ENCODE measurements around the gene EHD3.
"Not testable (repeated sequence)": the region's sequence is repeated elsewhere in the genome, so short reads cannot be mapped to it uniquely, and the experiment has no call there.

The EHD3 gene

GRCh38 chr2:31274401-31275075, 40.6 kb downstream of the EHD3 start:
- ATAC-seq (no peak), DNase-seq (no peak)
- Mint-ChIP-seq H3K4me1 (no peaks in the 10 kb centered on the region), H3K27me3 (peaks cover 26% of the 10 kb centered on the region), H3K4me3 (no peak overlapping the region), H3K27ac (peak overlapping the region in 1 of 2 donors; percentile 1), H3K9me3 (no peaks in the 10 kb centered on the region)

DNA sequence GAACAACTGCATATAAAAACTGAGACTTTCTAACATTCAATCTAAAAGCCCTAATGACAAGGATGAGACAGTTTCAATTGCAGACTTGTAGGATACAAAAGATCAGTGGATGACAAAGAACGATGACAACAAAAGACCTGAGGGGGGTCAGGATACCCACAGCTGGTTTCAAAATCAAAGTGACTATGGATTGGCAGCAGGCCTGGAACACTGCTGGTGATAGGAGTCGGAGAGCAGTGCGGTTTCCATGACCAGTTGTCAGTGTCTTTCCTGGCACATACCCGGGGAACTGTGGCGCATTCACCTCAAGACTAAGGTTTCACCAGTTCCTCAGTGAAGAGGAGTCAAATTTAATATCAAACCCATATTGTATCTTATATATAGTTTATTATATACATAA, 42.0 kb downstream of the EHD3 start:
- no peak for ATAC-seq
- H3K9me3 Mint-ChIP-seq = no peaks in the 10 kb centered on the region
- no peak overlapping the region for H3K4me3 Mint-ChIP-seq
- H3K27me3 Mint-ChIP-seq = peaks cover 26% of the 10 kb centered on the region
- H3K4me1 Mint-ChIP-seq = no peaks in the 10 kb centered on the region
- DNase-seq = no peak
- no peak overlapping the region for H3K27ac Mint-ChIP-seq

- no peak for ATAC-seq
- H3K4me1 Mint-ChIP-seq = no peaks in the 10 kb centered on the region
- no peak for DNase-seq
- peak overlapping the region in 1 of 2 donors; percentile 60 for H3K27ac Mint-ChIP-seq
- peaks cover 26% of the 10 kb centered on the region for H3K27me3 Mint-ChIP-seq
- H3K9me3 Mint-ChIP-seq = no peaks in the 10 kb centered on the region
- no peak overlapping the region for H3K4me3 Mint-ChIP-seq
Measured at GRCh38 chr2:31277621-31278020, 43.7 kb downstream of the EHD3 start.

GRCh38 chr2:31282634-31283033, 48.7 kb downstream of the EHD3 start:
- Mint-ChIP-seq H3K4me1 (no peaks in the 10 kb centered on the region), H3K27me3 (peaks cover 6% of the 10 kb centered on the region), H3K4me3 (no peak overlapping the region), H3K9me3 (no peaks in the 10 kb centered on the region), H3K27ac (no peak overlapping the region)
- ATAC-seq = no peak
- DNase-seq = no peak

GRCh38 chr2:31283193-31283919, 49.4 kb downstream of the EHD3 start:
- not testable (repeated sequence) for H3K27me3 Mint-ChIP-seq, H3K9me3 Mint-ChIP-seq, ATAC-seq, H3K4me1 Mint-ChIP-seq, H3K4me3 Mint-ChIP-seq, DNase-seq
- peak overlapping the region in 1 of 2 donors; percentile 89 for H3K27ac Mint-ChIP-seq

GRCh38 chr2:31284107-31284506, 50.2 kb downstream of the EHD3 start:
- ATAC-seq (no peak), DNase-seq (no peak)
- no peaks in the 10 kb centered on the region for H3K9me3 Mint-ChIP-seq
- no peak overlapping the region for H3K4me3 Mint-ChIP-seq
- H3K27ac Mint-ChIP-seq = no peak overlapping the region
- H3K4me1 Mint-ChIP-seq = no peaks in the 10 kb centered on the region
- H3K27me3 Mint-ChIP-seq = peaks cover 3% of the 10 kb centered on the region

DNA sequence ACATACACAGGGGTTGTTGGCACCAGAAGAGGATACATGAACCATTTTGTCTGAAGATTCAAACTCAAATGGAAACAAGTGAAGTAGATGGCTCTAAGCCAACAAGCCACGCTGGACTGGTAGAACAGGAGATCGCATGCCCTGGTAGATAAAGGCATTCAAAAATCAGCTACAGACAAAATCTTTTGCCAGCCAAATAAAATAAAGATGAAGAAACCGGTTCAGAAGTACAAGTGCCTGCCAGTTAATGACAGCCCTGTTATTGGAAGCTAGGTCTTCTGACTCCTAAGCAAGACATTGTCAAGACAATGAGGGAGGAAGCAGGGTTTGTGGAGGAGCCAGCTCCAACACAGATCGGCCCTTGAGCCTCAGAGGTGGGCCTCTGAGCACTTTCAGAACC, 52.3 kb downstream of the EHD3 start:
- no peak overlapping the region for H3K4me3 Mint-ChIP-seq
- DNase-seq (no peak), ATAC-seq (no peak)
- no peak overlapping the region for H3K27ac Mint-ChIP-seq
- no peaks in the 10 kb centered on the region for H3K9me3 Mint-ChIP-seq
- H3K4me1 Mint-ChIP-seq = no peaks in the 10 kb centered on the region
- no peaks in the 10 kb centered on the region for H3K27me3 Mint-ChIP-seq

- Mint-ChIP-seq H3K27me3 (no peaks in the 10 kb centered on the region), H3K27ac (no peak overlapping the region), H3K4me1 (no peaks in the 10 kb centered on the region), H3K4me3 (no peak overlapping the region), H3K9me3 (no peaks in the 10 kb centered on the region)
- DNase-seq = no peak
- ATAC-seq = no peak
Measured at GRCh38 chr2:31286961-31287550, 53.1 kb downstream of the EHD3 start.

DNA sequence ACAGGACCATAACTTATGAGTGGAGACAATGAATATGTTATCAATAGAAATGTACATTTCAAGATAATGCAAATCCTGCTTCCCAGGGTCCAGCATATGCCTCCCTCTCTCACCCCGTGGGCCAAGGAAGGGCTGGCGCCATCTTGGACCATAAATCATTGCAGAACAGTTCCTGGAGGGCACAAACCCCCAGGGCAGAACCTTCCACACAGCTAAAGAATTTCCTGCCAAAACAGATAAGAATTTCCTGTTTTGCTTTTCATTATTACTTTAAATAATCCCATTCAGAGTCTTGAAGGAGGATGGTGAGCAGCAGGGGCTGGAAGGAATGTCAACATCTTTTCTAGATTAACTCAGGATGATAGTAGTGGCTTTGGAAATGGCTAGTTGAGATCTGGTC, 53.7 kb downstream of the EHD3 start:
- Mint-ChIP-seq H3K9me3 (no peaks in the 10 kb centered on the region), H3K4me3 (no peak overlapping the region), H3K27me3 (no peaks in the 10 kb centered on the region), H3K4me1 (no peaks in the 10 kb centered on the region), H3K27ac (no peak overlapping the region)
- ATAC-seq (no peak), DNase-seq (no peak)

- no peaks in the 10 kb centered on the region for H3K9me3 Mint-ChIP-seq
- no peak overlapping the region for H3K4me3 Mint-ChIP-seq
- no peak overlapping the region for H3K27ac Mint-ChIP-seq
- peaks cover 6% of the 10 kb centered on the region for H3K4me1 Mint-ChIP-seq
- no peak for DNase-seq
- H3K27me3 Mint-ChIP-seq = peaks cover 8% of the 10 kb centered on the region
- no peak for ATAC-seq
Measured at GRCh38 chr2:31294196-31294595, 60.2 kb downstream of the EHD3 start.

DNA sequence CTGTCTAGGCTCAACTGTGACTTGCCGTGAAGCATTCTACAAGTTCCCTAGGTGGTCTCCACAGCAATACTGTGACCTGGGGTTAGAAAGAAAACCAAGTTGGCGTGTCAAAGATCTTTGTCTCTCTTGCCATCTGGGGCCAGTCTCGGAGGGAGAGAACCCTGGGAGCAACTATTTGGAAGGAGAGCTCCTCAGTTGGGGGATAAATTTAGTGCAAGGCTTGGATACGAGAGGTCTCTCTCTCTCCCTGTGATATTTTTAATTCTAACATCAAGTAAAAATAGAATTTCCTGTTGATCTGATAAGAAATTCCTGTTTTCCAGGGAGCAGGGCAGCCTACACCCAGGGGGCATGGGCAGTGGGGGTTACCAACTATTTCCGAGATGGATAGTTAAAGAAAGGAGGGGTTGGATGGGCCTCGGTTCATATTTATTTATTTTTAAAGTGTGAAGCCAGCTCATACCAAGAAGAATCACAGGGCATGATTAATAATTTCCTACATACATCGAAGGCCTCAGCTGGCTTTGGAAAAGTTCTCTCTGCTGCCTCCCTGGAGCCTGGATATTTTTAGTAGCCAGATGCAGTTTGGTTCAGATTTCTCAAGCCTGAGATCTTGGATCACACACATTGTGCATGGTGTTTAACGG, 62.8 kb downstream of the EHD3 start:
- Mint-ChIP-seq H3K4me3 (no peak overlapping the region), H3K4me1 (peaks cover 6% of the 10 kb centered on the region), H3K27ac (no peak overlapping the region), H3K9me3 (no peaks in the 10 kb centered on the region), H3K27me3 (peaks cover 8% of the 10 kb centered on the region)
- ATAC-seq (no peak), DNase-seq (no peak)

DNA sequence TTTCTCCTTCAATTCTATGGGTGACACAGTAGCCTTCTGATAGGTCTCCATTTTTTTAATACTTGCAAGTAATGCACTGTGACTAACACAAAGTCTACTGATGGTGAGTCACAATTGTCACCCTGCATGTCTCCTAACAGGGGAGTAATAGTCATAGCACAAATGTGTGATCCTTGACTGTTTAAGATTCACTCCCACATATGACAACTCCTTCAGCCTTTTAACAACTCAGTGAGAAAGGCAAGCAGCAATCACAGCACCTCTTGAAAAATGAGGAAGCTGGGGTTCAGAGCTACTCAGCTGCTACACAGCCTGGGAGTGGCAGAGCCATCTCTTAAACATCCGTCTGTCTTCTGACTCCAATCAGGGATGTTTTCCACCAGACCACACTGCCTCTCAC, 63.8 kb downstream of the EHD3 start:
- Mint-ChIP-seq H3K9me3 (no peaks in the 10 kb centered on the region), H3K27ac (peak overlapping the region in 1 of 2 donors; percentile 94), H3K4me1 (peaks cover 6% of the 10 kb centered on the region), H3K27me3 (peaks cover 8% of the 10 kb centered on the region), H3K4me3 (no peak overlapping the region)
- ATAC-seq = peak; percentile 80
- no peak for DNase-seq

DNA sequence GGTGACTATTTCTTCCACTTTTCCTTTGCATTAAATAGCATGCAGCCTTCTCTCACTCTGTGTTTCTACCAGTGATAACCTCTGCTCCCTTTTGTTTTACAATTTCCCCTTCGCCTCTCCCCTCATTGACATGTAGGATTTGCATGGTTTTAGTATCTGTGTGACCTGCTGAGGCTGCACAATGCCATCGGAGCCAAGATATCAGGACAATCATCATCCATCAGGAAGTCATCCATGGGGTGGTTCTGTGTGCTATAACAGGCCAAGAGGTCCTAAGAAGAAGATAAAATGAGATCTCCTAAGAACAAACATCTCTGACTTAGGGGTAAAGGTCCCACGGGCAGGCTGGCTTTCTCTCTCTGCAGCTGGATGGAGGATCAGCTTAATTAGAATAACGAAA, 65.6 kb downstream of the EHD3 start:
- no peak for DNase-seq
- H3K27me3 Mint-ChIP-seq = peaks cover 8% of the 10 kb centered on the region
- no peak for ATAC-seq
- no peak overlapping the region for H3K4me3 Mint-ChIP-seq
- peaks cover 6% of the 10 kb centered on the region for H3K4me1 Mint-ChIP-seq
- no peaks in the 10 kb centered on the region for H3K9me3 Mint-ChIP-seq
- H3K27ac Mint-ChIP-seq = no peak overlapping the region

- ATAC-seq = no peak
- H3K27me3 Mint-ChIP-seq = peaks cover 8% of the 10 kb centered on the region
- no peaks in the 10 kb centered on the region for H3K9me3 Mint-ChIP-seq
- H3K27ac Mint-ChIP-seq = no peak overlapping the region
- peaks cover 6% of the 10 kb centered on the region for H3K4me1 Mint-ChIP-seq
- no peak for DNase-seq
- no peak overlapping the region for H3K4me3 Mint-ChIP-seq
Measured at GRCh38 chr2:31300309-31300708, 66.4 kb downstream of the EHD3 start.

DNA sequence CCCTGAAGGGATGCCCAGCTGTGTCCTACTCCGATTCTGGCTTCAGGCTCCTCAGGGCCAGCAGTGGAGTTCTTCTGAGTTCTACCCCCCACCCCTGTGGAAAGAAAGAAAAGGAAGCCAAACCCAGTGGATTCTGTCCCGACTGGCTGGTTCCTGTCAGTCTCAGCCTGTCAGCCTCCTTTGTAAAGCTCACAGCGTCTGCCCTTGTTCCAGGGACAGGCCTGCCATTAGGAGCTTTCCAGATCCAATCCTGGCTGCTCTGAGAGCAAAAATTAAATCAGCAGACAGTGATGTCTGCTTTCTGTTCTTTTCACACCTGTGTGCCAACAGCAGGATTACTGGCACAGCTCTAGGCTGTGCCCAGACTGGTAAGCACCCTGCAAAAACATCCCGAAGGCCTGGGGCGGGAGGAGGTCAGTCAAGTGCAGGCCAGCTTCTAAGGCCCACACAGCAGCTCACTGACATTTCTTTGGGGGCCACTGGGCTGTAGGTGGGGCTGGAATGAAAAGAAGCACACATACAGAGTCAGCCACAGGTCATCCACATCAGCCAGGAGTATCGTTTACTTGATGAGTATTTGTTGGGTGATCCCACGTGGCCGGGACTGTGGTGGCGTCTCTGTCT, 69.1 kb downstream of the EHD3 start:
- DNase-seq = no peak
- peak; percentile 23 for ATAC-seq
- H3K4me3 Mint-ChIP-seq = no peak overlapping the region
- no peaks in the 10 kb centered on the region for H3K4me1 Mint-ChIP-seq
- H3K27me3 Mint-ChIP-seq = peaks cover 1% of the 10 kb centered on the region
- no peak overlapping the region for H3K27ac Mint-ChIP-seq
- peaks cover 0 to under 1% of the 10 kb centered on the region in 2 donors for H3K9me3 Mint-ChIP-seq

Measured in stimulated activated naive CD8-positive, alpha-beta T cell treated with anti-CD3 and anti-CD28 coated beads, Interleukin-15, amount 100 ng/mL, for 72 hours (primary cell).